Panc1 (cell line): Measurements from ENCODE around the gene ARRDC4. TPM values are rescaled to one million over a fixed set of nuclear protein-coding genes. Genes with fewer than 3 reads are reported as not detected.

ENCODE experiments used
- ATAC-seq: fragments of 200-7000 bp; cut with Tn5 transposase; 2 replicates; pipeline ENCODE4 v1.9.1; 2020; ENCODE audit warnings: mild to moderate bottlenecking, moderate library complexity
- BruUV-seq: library from RNA; stranded (reverse); fragments of 400-500 nt; replicated peaks from 2 replicates; lab custom pipeline; 2021; lab: Mats Ljungman, UMichigan
- CTCF ChIA-PET: fragments of 300-600 bp; sonication (Branson Sonifier 250); formaldehyde crosslinking; loops from one replicate; lab custom pipeline; 2022; ENCODE audit warnings: antibody characterized with exemption; lab: Charles Lee
- POLR2A ChIA-PET: fragments of 300-600 bp; sonication (Branson Sonifier 250); formaldehyde crosslinking; loops from one replicate; lab custom pipeline; 2022; ENCODE audit warnings: antibody characterized with exemption; lab: Charles Lee
- DNase-seq: peaks from one replicate; pipeline ENCODE4 v3.0.0-alpha.2; 2010; ENCODE audit warnings: low read depth, low spot score
- H3K27ac ChIP-seq: 2 replicates; pipeline ENCODE4 v1.5.1; 2011; ENCODE audit warnings: mild to moderate bottlenecking, low read length, inconsistent platforms
- H3K27me3 ChIP-seq: fragments of 200-500 bp; sonication (Bioruptor generic); 2 replicates; pipeline ENCODE4 v1.6.0; 2014; ENCODE audit warnings: low read length, inconsistent platforms; ENCODE audit not compliant: control insufficient read depth, insufficient read depth
- H3K36me3 ChIP-seq: fragments of 200-500 bp; sonication (Bioruptor generic); 2 replicates; pipeline ENCODE4 v1.5.1; 2014; ENCODE audit warnings: inconsistent platforms, mild to moderate bottlenecking, low read length, moderate library complexity; ENCODE audit not compliant: control insufficient read depth, insufficient read depth
- H3K4me1 ChIP-seq: 2 replicates; pipeline ENCODE4 v1.5.1; 2011; ENCODE audit warnings: inconsistent platforms, mild to moderate bottlenecking, low read length, moderate library complexity; ENCODE audit not compliant: control insufficient read depth, insufficient read depth
- H3K4me3 ChIP-seq, 2 experiments: 2 replicates each; pipeline ENCODE4 v1.5.1; 2011 to 2012; ENCODE audit warnings: low read depth in 2 of 2, low read length in 2 of 2, mild to moderate bottlenecking in 2 of 2, inconsistent platforms in 1 of 2, moderate library complexity in 1 of 2
- H3K9me3 ChIP-seq: fragments of 200-500 bp; sonication (Bioruptor generic); 2 replicates; pipeline ENCODE4 v1.5.1; 2014; ENCODE audit warnings: low read depth, mild to moderate bottlenecking, inconsistent platforms, low read length, moderate library complexity; ENCODE audit not compliant: control insufficient read depth, insufficient read depth
- CTCF ChIP-seq: fragments of 450-650 bp; IDR thresholded peaks from 2 replicates; pipeline ENCODE4 v1.5.1; 2017; ENCODE audit warnings: mild to moderate bottlenecking
- POLR2AphosphoS5 ChIP-seq: IDR thresholded peaks from 2 replicates; pipeline ENCODE4 v1.6.1; 2012; ENCODE audit warnings: mild to moderate bottlenecking, low read depth, low read length, moderate library complexity
- REST ChIP-seq, 2 experiments: IDR thresholded peaks; 2 replicates each; pipeline ENCODE4 v1.6.1; 2011 to 2012; ENCODE audit warnings: low read depth in 2 of 2, control low read depth in 1 of 2, low read length in 1 of 2, mild to moderate bottlenecking in 1 of 2, moderate library complexity in 1 of 2; ENCODE audit not compliant: insufficient read depth in 1 of 2
- SIN3A ChIP-seq: IDR thresholded peaks from 2 replicates; pipeline ENCODE4 v1.6.1; 2012; ENCODE audit warnings: low read depth, mild to moderate bottlenecking, low read length, moderate library complexity, borderline replicate concordance; ENCODE audit not compliant: insufficient read depth
- TCF7L2 ChIP-seq: IDR thresholded peaks from 2 replicates; pipeline ENCODE4 v1.6.1; 2011; ENCODE audit warnings: mild to moderate bottlenecking, low read depth, low read length, inconsistent platforms
- in situ Hi-C: cut with HindIII; loops from 2 replicates; pipeline ENCODE4 v1.10.0; 2016; ENCODE audit warnings: low sequenced_read_pairs, low pct_unique_long_range_greater_than_20kb
- intact Hi-C: fragments of 100-400 bp; cut with micrococcal nuclease; formaldehyde crosslinking; loops from one replicate; pipeline ENCODE4 v1.10.0; 2022; ENCODE audit not compliant: unreplicated experiment
- total RNA-seq: library from RNA; stranded (reverse); gene quantifications from one replicate; pipeline ENCODE4 v1.2.1, GENCODE V29; 2021; ENCODE audit not compliant: unreplicated experiment

Gene ARRDC4
- total RNA-seq, 1 experiment from 2014 or later: 2.9 TPM

GRCh38 chr15:98009971-98010370, 49.5 kb downstream of the ARRDC4 start:
- in situ Hi-C loops (no loop called here), intact Hi-C loops (no loop called here)
- ChIA-PET CTCF (no interaction called here), POLR2A (no interaction called here)
- Histone ChIP-seq H3K27ac (no peak overlapping the region), H3K4me1 (no peaks in the 10 kb centered on the region), H3K9me3 (no peaks in the 10 kb centered on the region), H3K36me3 (no peaks in the 10 kb centered on the region), H3K27me3 (no peaks in the 10 kb centered on the region), H3K4me3 (no peak overlapping the region)
- BruUV-seq: no TSS peak
- no peak for DNase-seq
- no peak for ATAC-seq
- TF ChIP-seq POLR2AphosphoS5: no peak
- TF ChIP-seq TCF7L2: no peak
- TF ChIP-seq CTCF: no peak
- TF ChIP-seq SIN3A: no peak
- no peak for TF ChIP-seq REST (IDR thresholded peaks at IDR 0.05; ENCODE audit: insufficient read depth in 1 of 2, low read depth in 2 of 2, low read length in 1 of 2)

GRCh38 chr15:98012354-98012753, 51.9 kb downstream of the ARRDC4 start:
- TF ChIP-seq SIN3A: no peak
- TF ChIP-seq POLR2AphosphoS5: no peak
- no peak for ATAC-seq
- Histone ChIP-seq H3K4me3 (no peak overlapping the region), H3K27ac (no peak overlapping the region), H3K36me3 (no peaks in the 10 kb centered on the region), H3K4me1 (no peaks in the 10 kb centered on the region), H3K9me3 (no peaks in the 10 kb centered on the region), H3K27me3 (no peaks in the 10 kb centered on the region)
- in situ Hi-C loops (no loop called here), intact Hi-C loops (no loop called here)
- no peak for DNase-seq
- no TSS peak for BruUV-seq
- CTCF ChIA-PET: no interaction called here
- POLR2A ChIA-PET: no interaction called here

- no peak for TF ChIP-seq SIN3A
- TF ChIP-seq REST (IDR thresholded peaks at IDR 0.05; ENCODE audit: insufficient read depth in 1 of 2, low read depth in 2 of 2, low read length in 1 of 2): no peak
- no peak for TF ChIP-seq TCF7L2
- no peak for TF ChIP-seq CTCF
- TF ChIP-seq POLR2AphosphoS5: no peak
- no TSS peak for BruUV-seq
- ATAC-seq (no peak), DNase-seq (no peak)
- POLR2A ChIA-PET: no interaction called here
- intact Hi-C loops: no loop called here
- Histone ChIP-seq H3K36me3 (no peaks in the 10 kb centered on the region), H3K27ac (no peak overlapping the region), H3K4me3 (no peak overlapping the region), H3K9me3 (no peaks in the 10 kb centered on the region), H3K27me3 (no peaks in the 10 kb centered on the region), H3K4me1 (no peaks in the 10 kb centered on the region)
- CTCF ChIA-PET: no interaction called here
- in situ Hi-C loops: no loop called here
Observed at GRCh38 chr15:98013631-98014030, 53.1 kb downstream of the ARRDC4 start.
